Right kidney (tissue), 1 donor: ENCODE measurements around the gene ADRA2C.

Experiments used
- DNase-seq: peaks from one replicate; pipeline ENCODE4 v3.0.0-alpha.2; 2016

The ADRA2C gene

GRCh38 chr4:3776166-3777032 lies 10.2 kb downstream of the ADRA2C start:
- no peak for DNase-seq

GRCh38 chr4:3777033-3777390 lies 10.8 kb downstream of the ADRA2C start:
- no peak for DNase-seq

GRCh38 chr4:3777669-3778068 lies 11.5 kb downstream of the ADRA2C start:
- DNase-seq: no peak

GRCh38 chr4:3779509-3779908 lies 13.3 kb downstream of the ADRA2C start:
- no peak for DNase-seq

- no peak for DNase-seq
These were observed 14.4 kb downstream of the ADRA2C start for GRCh38 chr4:3780347-3781171.

GRCh38 chr4:3781193-3781886 lies 15.2 kb downstream of the ADRA2C start:
- DNase-seq: no peak

GRCh38 chr4:3781997-3782930 lies 16.1 kb downstream of the ADRA2C start:
- DNase-seq: no peak

- no peak for DNase-seq
These were observed 17.6 kb downstream of the ADRA2C start for GRCh38 chr4:3783693-3784306.

GRCh38 chr4:3784454-3785291 lies 18.5 kb downstream of the ADRA2C start:
- DNase-seq: no peak

- DNase-seq: no peak
These were observed 19.0 kb downstream of the ADRA2C start for GRCh38 chr4:3785292-3785565.

- no peak for DNase-seq
These were observed 20.1 kb downstream of the ADRA2C start for GRCh38 chr4:3786196-3786869.

- DNase-seq: no peak
These were observed 21.5 kb downstream of the ADRA2C start for GRCh38 chr4:3787489-3788365.

- no peak for DNase-seq
These were observed 22.1 kb downstream of the ADRA2C start for GRCh38 chr4:3788366-3788660.

- no peak for DNase-seq
These were observed 23.4 kb downstream of the ADRA2C start for GRCh38 chr4:3789587-3789986.

GRCh38 chr4:3790006-3790561 lies 23.9 kb downstream of the ADRA2C start:
- DNase-seq: no peak

- DNase-seq: no peak
These were observed 25.1 kb downstream of the ADRA2C start for GRCh38 chr4:3791256-3791655.

- DNase-seq: peak; percentile 59
These were observed 25.8 kb downstream of the ADRA2C start for GRCh38 chr4:3791910-3792542.

- DNase-seq: no peak
These were observed 26.6 kb downstream of the ADRA2C start for GRCh38 chr4:3792813-3793212.
